ENCODE measurements around the gene KCNIP2. TPM values are rescaled to one million over a fixed set of nuclear protein-coding genes. Genes with fewer than 3 reads are reported as not detected.

The KCNIP2 gene
- total RNA-seq, 1 experiment from 2014 or later: 8.5 TPM

- TF ChIP-seq, protein P1, sequence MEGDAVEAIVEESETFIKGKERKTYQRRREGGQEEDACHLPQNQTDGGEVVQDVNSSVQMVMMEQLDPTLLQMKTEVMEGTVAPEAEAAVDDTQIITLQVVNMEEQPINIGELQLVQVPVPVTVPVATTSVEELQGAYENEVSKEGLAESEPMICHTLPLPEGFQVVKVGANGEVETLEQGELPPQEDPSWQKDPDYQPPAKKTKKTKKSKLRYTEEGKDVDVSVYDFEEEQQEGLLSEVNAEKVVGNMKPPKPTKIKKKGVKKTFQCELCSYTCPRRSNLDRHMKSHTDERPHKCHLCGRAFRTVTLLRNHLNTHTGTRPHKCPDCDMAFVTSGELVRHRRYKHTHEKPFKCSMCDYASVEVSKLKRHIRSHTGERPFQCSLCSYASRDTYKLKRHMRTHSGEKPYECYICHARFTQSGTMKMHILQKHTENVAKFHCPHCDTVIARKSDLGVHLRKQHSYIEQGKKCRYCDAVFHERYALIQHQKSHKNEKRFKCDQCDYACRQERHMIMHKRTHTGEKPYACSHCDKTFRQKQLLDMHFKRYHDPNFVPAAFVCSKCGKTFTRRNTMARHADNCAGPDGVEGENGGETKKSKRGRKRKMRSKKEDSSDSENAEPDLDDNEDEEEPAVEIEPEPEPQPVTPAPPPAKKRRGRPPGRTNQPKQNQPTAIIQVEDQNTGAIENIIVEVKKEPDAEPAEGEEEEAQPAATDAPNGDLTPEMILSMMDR (IDR thresholded peaks at IDR 0.05 in 2 of 3, conservative IDR thresholded peaks at IDR 0.05 in 1 of 3; ENCODE audit: borderline replicate concordance in 1 of 3, insufficient read depth in 1 of 3, low read depth in 2 of 3, low read length in 2 of 3): no peak
These were observed 40.1 kb downstream of the KCNIP2 start (continued) for GRCh38 chr10:101803511-101803910.

GRCh38 chr10:101797403-101798059, 46.1 kb downstream of the KCNIP2 start:
- Histone ChIP-seq H3K27ac (ENCODE audit: low read depth, low read length) (no peak overlapping the region), H3K9me2 (ENCODE audit: insufficient read depth) (no peaks in the 10 kb centered on the region), H4K20me1 (ENCODE audit: insufficient read depth) (peaks cover 18% of the 10 kb centered on the region), H3K27me3 (ENCODE audit: insufficient read depth, low read length) (no peaks in the 10 kb centered on the region), H3K4me1 (ENCODE audit: control insufficient read depth in 1 of 2, insufficient read depth in 2 of 2, low read length in 2 of 2) (no peaks in the 10 kb centered on the region), H3K9ac (ENCODE audit: low read length) (no peak overlapping the region), H3K9me3 (ENCODE audit: control insufficient read depth in 1 of 2, insufficient read depth in 1 of 2, low read depth in 1 of 2, low read length in 2 of 2) (no peaks in the 10 kb centered on the region), H3K36me3 (ENCODE audit: control insufficient read depth in 1 of 2, insufficient read depth in 2 of 2, low read length in 2 of 2) (peaks cover 83 to 85% of the 10 kb centered on the region in 2 experiments), H2AFZ (ENCODE audit: low read depth, low read length, poor library complexity, severe bottlenecking) (no peak overlapping the region), H3K4me2 (ENCODE audit: low read length) (no peak overlapping the region), H3K79me2 (ENCODE audit: insufficient read depth, low read length) (peaks cover 98% of the 10 kb centered on the region), H3K4me3 (replicated peaks in 1 of 2; ENCODE audit: low read depth in 1 of 2, low read length in 2 of 2) (no peak overlapping the region)
- DNase-seq (ENCODE audit: low read depth, low spot score) (no peak), ATAC-seq (no peak)
- ChIA-PET CTCF (interaction anchor here (1.2 to 2.9 kb wide), 2 partner anchors 16 to 195 kb away, joined by 3 to 10 read pairs; no protein-coding TSS in a partner anchor), POLR2A (interaction anchor here (1.3 kb wide), 1 partner anchor 21 kb away, joined by 4 read pairs; the partner anchor contains the start of gene OGA), RAD21 (ENCODE audit: low non-redundant PET in 1 of 2, low total read pairs in 2 of 2, uncharacterized antibody in 2 of 2, unreplicated experiment in 2 of 2) (no interaction called here)
- BruUV-seq (replicated peaks): TSS peak; percentile 14
- TF ChIP-seq, protein P2, sequence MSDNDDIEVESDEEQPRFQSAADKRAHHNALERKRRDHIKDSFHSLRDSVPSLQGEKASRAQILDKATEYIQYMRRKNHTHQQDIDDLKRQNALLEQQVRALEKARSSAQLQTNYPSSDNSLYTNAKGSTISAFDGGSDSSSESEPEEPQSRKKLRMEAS (IDR thresholded peaks at IDR 0.05): no peak
- TF ChIP-seq EZH2 (IDR thresholded peaks at IDR 0.05) (no peak), SRF (IDR thresholded peaks at IDR 0.05; ENCODE audit: low read depth) (no peak), YY1 (IDR thresholded peaks at IDR 0.05; ENCODE audit: extremely low read depth, insufficient replicate concordance, low read depth, low read length) (no peak), CEBPB (IDR thresholded peaks at IDR 0.05; ENCODE audit: low read depth) (no peak)
- intact Hi-C loops (cut with micrococcal nuclease): no loop called here

Measured in HCT116 (cell line).